ENCODE data around the gene NUP153. TPM values are rescaled to one million over a fixed set of nuclear protein-coding genes. Genes with fewer than 3 reads are reported as not detected.
A peak's percentile ranks its signal among the peaks of the same experiment; 100 is the strongest.

The NUP153 gene
- total and polyA plus RNA-seq, 10 of the 15 experiments (the other 5 are each of a cell fraction or from before 2014, with no cell fraction given): 13.9 to 77.7 (median 56.2) TPM

DNA sequence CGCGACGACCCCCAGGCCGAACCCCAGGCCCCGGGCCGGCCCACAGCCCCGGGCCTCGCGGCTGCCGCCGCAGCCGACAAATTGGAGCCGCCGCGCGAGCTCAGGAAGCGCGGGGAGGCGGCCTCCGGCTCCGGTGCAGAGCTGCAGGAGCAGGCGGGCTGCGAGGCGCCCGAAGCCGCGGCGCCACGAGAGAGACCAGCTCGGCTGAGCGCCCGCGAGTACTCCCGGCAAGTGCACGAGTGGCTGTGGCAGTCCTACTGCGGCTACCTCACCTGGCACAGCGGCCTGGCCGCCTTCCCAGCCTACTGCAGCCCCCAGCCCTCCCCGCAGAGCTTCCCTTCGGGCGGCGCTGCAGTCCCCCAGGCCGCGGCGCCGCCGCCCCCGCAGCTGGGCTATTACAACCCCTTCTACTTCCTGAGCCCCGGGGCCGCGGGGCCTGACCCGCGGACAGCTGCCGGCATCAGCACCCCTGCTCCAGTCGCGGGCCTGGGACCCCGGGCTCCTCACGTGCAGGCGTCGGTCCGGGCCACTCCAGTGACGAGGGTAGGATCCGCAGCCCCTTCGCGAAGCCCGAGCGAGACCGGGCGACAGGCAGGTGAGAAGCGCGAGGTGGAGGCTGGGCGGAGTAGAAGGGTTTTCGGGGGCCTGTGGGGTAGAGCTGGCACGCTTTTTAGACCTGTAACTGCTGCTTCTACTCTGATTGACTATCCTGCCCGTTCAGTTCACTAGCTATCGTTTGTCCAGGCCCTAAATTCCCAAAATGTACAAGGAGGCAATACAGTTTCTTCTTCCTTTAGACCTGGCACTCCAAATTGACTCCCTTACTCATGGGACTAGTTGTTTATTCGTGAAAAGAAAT is 106.0 kb downstream of the NUP153 start (continued):
- TF ChIP-seq GATAD2B (conservative IDR thresholded peaks at IDR 0.05; ENCODE audit: low read depth) (peak; percentile 81), DPF2 (IDR thresholded peaks at IDR 0.05) (peak; percentile 75), ETV6 (conservative IDR thresholded peaks at IDR 0.05 in 1 of 2, IDR thresholded peaks at IDR 0.05 in 1 of 2; ENCODE audit: borderline replicate concordance in 1 of 2, low read depth in 1 of 2) (no peak), CEBPB (IDR thresholded peaks at IDR 0.05; ENCODE audit: borderline replicate concordance in 1 of 2, low read depth in 2 of 2, low read length in 2 of 2) (no peak), CREM (IDR thresholded peaks at IDR 0.05; ENCODE audit: low read depth) (no peak; the same call in 1 of the 2 replicates), KDM1A (IDR thresholded peaks at IDR 0.05; ENCODE audit: borderline replicate concordance) (no peak), ZNF24 (IDR thresholded peaks at IDR 0.05) (no peak), SIN3A (IDR thresholded peaks at IDR 0.05; ENCODE audit: low read depth, low read length) (peak; percentile 35; the same call in 1 of the 2 replicates), NR2C1 (IDR thresholded peaks at IDR 0.05) (no peak), STAT3 (IDR thresholded peaks at IDR 0.05; ENCODE audit: low read depth, low read length) (no peak), ZNF622 (IDR thresholded peaks at IDR 0.05) (no peak), CTCF (IDR thresholded peaks at IDR 0.05 in 2 of 3, conservative IDR thresholded peaks at IDR 0.05 in 1 of 3; ENCODE audit: control insufficient read depth in 2 of 3, extremely low read depth in 1 of 3, insufficient read depth in 1 of 3, low read depth in 3 of 3, low read length in 3 of 3) (peak in 2 of 3 experiments; percentile 19 to 23; a peak in 1 of 6 replicates), PAX8 (IDR thresholded peaks at IDR 0.05) (no peak), BACH1 (IDR thresholded peaks at IDR 0.05; ENCODE audit: borderline replicate concordance) (peak; percentile 26; the same call in 1 of the 2 replicates), NR2F1 (conservative IDR thresholded peaks at IDR 0.05) (peak; percentile 50; the same call in 1 of the 2 replicates), IRF4 (IDR thresholded peaks at IDR 0.05; ENCODE audit: low read depth, low read length) (0 out of 2 replicates have a peak, but pooled peaks have one; percentile 3), FOS (IDR thresholded peaks at IDR 0.05; ENCODE audit: borderline replicate concordance, extremely low read depth, insufficient read length) (no peak), POLR2A (IDR thresholded peaks at IDR 0.05; ENCODE audit: low read depth, low read length) (no peak), RAD51 (IDR thresholded peaks at IDR 0.05) (no peak), LARP7 (IDR thresholded peaks at IDR 0.05) (peak; percentile 75; the same call in 1 of the 2 replicates), MEF2B (IDR thresholded peaks at IDR 0.05; ENCODE audit: partially characterized antibody, poor library complexity, severe bottlenecking) (no peak)

Measured in GM12878 (cell line).